CD4-positive, alpha-beta T cell (primary cell): ENCODE results near the gene CMIP. TPM values are rescaled to one million over a fixed set of nuclear protein-coding genes. Genes with fewer than 3 reads are reported as not detected.

Experiments used
- ATAC-seq: fragments of 200-7000 bp; cut with Tn5 transposase; one replicate; pipeline ENCODE4 v1.10.0; 2022; ENCODE audit warnings: mild to moderate bottlenecking; ENCODE audit not compliant: poor library complexity
- CTCF ChIA-PET: fragments of 350-600 bp; sonication (Branson Sonifier 250); formaldehyde crosslinking; loops from one replicate; lab custom pipeline; 2021; ENCODE audit warnings: antibody characterized with exemption, inconsistent platforms; lab: Charles Lee
- POLR2A ChIA-PET: fragments of 350-600 bp; sonication (Branson Sonifier 250); formaldehyde crosslinking; loops from one replicate; lab custom pipeline; 2021; ENCODE audit warnings: antibody characterized with exemption, inconsistent platforms; lab: Charles Lee
- DNase-seq, 14 experiments: peaks; one replicate each; pipeline ENCODE4 v3.0.0-alpha.2; 2013 to 2020; ENCODE audit warnings: mixed read lengths in 2 of 14
- H3K27ac ChIP-seq, 2 donors: one replicate each; pipeline versions ENCODE4 v1.5.1 to v1.7.0; 2013; ENCODE audit warnings: low read length in 2 of 2, low read depth in 1 of 2, mild to moderate bottlenecking in 1 of 2
- H3K27me3 ChIP-seq, 2 experiments: 1 replicate in 1 of 2; 2 replicates in 1 of 2; pipeline versions ENCODE4 v1.6.1 to v1.7.0; 2013; ENCODE audit warnings: low read length in 2 of 2, control low read depth in 1 of 2, mild to moderate bottlenecking in 1 of 2, moderate library complexity in 1 of 2; ENCODE audit not compliant: insufficient read depth in 2 of 2, control insufficient read depth in 1 of 2
- H3K36me3 ChIP-seq: one replicate; pipeline ENCODE4 v1.6.1; 2013; ENCODE audit warnings: low read length, control low read depth; ENCODE audit not compliant: insufficient read depth
- H3K4me1 ChIP-seq: one replicate; pipeline ENCODE4 v1.6.1; 2013; ENCODE audit warnings: low read length, control low read depth; ENCODE audit not compliant: insufficient read depth
- H3K4me3 ChIP-seq: one replicate; pipeline ENCODE4 v1.5.1; 2013; ENCODE audit warnings: mild to moderate bottlenecking, low read length, moderate library complexity
- H3K9me3 ChIP-seq, 2 experiments: 1 replicate in 1 of 2; 2 replicates in 1 of 2; pipeline versions ENCODE4 v1.6.1 to v1.7.0; 2013; ENCODE audit warnings: low read length in 2 of 2, mild to moderate bottlenecking in 2 of 2, control low read depth in 1 of 2, moderate library complexity in 1 of 2; ENCODE audit not compliant: control insufficient read depth in 1 of 2, insufficient read depth in 1 of 2
- H3K27ac Mint-ChIP-seq: one replicate; pipeline ENCODE4 v1.8.0; 2020; ENCODE audit warnings: mixed read lengths
- H3K27me3 Mint-ChIP-seq: one replicate; pipeline ENCODE4 v1.8.0; 2021; ENCODE audit warnings: mixed read lengths
- H3K36me3 Mint-ChIP-seq: one replicate; pipeline ENCODE4 v1.8.0; 2021; ENCODE audit warnings: low read depth, mixed read lengths
- H3K4me1 Mint-ChIP-seq: one replicate; pipeline ENCODE4 v1.8.0; 2021; ENCODE audit warnings: low read depth, mixed read lengths
- H3K4me3 Mint-ChIP-seq: one replicate; pipeline ENCODE4 v1.8.0; 2020; ENCODE audit warnings: mild to moderate bottlenecking, mixed read lengths
- H3K9me3 Mint-ChIP-seq: one replicate; pipeline ENCODE4 v1.8.0; 2020; ENCODE audit warnings: mixed read lengths
- CTCF ChIP-seq: fragments of 200-600 bp; IDR thresholded peaks from one replicate; pipeline ENCODE4 v1.8.0; 2022; ENCODE audit warnings: antibody characterized with exemption, mild to moderate bottlenecking
- intact Hi-C, 2 experiments: fragments of 100-400 bp; cut with DNase I in 1 of 2; cut with micrococcal nuclease in 1 of 2; formaldehyde crosslinking; loops; one replicate each; pipeline versions ENCODE4 v1.15.1 to v1.9.0; 2023 to 2025; cut with DNase I, micrococcal nuclease
- total RNA-seq, 174 experiments: library from RNA in 2 of 174; stranded (reverse) in 2 of 174; gene quantifications; one replicate each; pipeline ENCODE4 v1.2.3 and lab custom pipeline; 2021 to 2026

Gene CMIP
- total RNA-seq, 2 experiments from 2014 or later = 33.5 to 35.3 TPM

GRCh38 chr16:81487301-81487720 is 42.7 kb downstream of the CMIP start:
- ChIA-PET POLR2A (no interaction called here), CTCF (no interaction called here)
- H3K36me3 Mint-ChIP-seq = no peaks in the 10 kb centered on the region
- DNase-seq (no peak), ATAC-seq (no peak)
- Histone ChIP-seq H3K9me3 (peaks cover 0 to 5% of the 10 kb centered on the region in 2 experiments), H3K27ac (no peak overlapping the region), H3K27me3 (no peaks in the 10 kb centered on the region), H3K4me1 (peaks cover 31% of the 10 kb centered on the region), H3K36me3 (peaks cover 3% of the 10 kb centered on the region), H3K4me3 (no peak overlapping the region)
- H3K27ac Mint-ChIP-seq = no peak overlapping the region
- no peaks in the 10 kb centered on the region for H3K27me3 Mint-ChIP-seq
- H3K4me3 Mint-ChIP-seq = no peak overlapping the region
- no peak for TF ChIP-seq CTCF
- H3K4me1 Mint-ChIP-seq = peaks cover 45% of the 10 kb centered on the region
- intact Hi-C loops = no loop called here
- H3K9me3 Mint-ChIP-seq = no peaks in the 10 kb centered on the region

- no peak for TF ChIP-seq CTCF
- H3K27ac Mint-ChIP-seq = peak overlapping the region; percentile 25
- ChIA-PET POLR2A (no interaction called here), CTCF (no interaction called here)
- H3K4me1 ChIP-seq = peaks cover 29% of the 10 kb centered on the region
- no peaks in the 10 kb centered on the region for H3K36me3 Mint-ChIP-seq
- no peaks in the 10 kb centered on the region for H3K36me3 ChIP-seq
- H3K4me3 Mint-ChIP-seq = no peak overlapping the region
- DNase-seq (no peak), ATAC-seq (no peak)
- peaks cover 37% of the 10 kb centered on the region for H3K4me1 Mint-ChIP-seq
- peaks cover 0 to 5% of the 10 kb centered on the region in 2 experiments for H3K9me3 ChIP-seq
- H3K27me3 Mint-ChIP-seq = no peaks in the 10 kb centered on the region
- no peaks in the 10 kb centered on the region for H3K9me3 Mint-ChIP-seq
- H3K4me3 ChIP-seq = no peak overlapping the region
- H3K27me3 ChIP-seq = no peaks in the 10 kb centered on the region
- H3K27ac ChIP-seq = no peak overlapping the region
- intact Hi-C loops = no loop called here
Observed at GRCh38 chr16:81488687-81489411, 44.2 kb downstream of the CMIP start.

- H3K27ac Mint-ChIP-seq = no peak overlapping the region
Observed at GRCh38 chr16:81489547-81490267, 45.1 kb downstream of the CMIP start.

More at GRCh38 chr16:81489547-81490267, 45.1 kb downstream of the CMIP start:
- intact Hi-C loops = loop anchor here in 1 of 2 experiments (10.0 kb wide), 1 partner anchor 45 kb away; the partner anchor contains the start of gene CMIP
- no peaks in the 10 kb centered on the region for H3K27me3 Mint-ChIP-seq
- ChIA-PET CTCF (no interaction called here), POLR2A (no interaction called here)
- H3K9me3 Mint-ChIP-seq = no peaks in the 10 kb centered on the region
- TF ChIP-seq CTCF = no peak
- H3K9me3 ChIP-seq = peaks cover 0 to 5% of the 10 kb centered on the region in 2 experiments
- H3K4me1 Mint-ChIP-seq = peaks cover 40% of the 10 kb centered on the region
- no peak for ATAC-seq
- H3K27ac ChIP-seq = no peak overlapping the region
- no peak overlapping the region for H3K4me3 ChIP-seq
- H3K36me3 ChIP-seq = no peaks in the 10 kb centered on the region
- peaks cover 29% of the 10 kb centered on the region for H3K4me1 ChIP-seq
- DNase-seq = no peak
- H3K4me3 Mint-ChIP-seq = no peak overlapping the region
- no peaks in the 10 kb centered on the region for H3K27me3 ChIP-seq
- H3K36me3 Mint-ChIP-seq = no peaks in the 10 kb centered on the region
